ENCODE measurements around the gene SERPINA7. TPM values are rescaled to one million over a fixed set of nuclear protein-coding genes. Genes with fewer than 3 reads are reported as not detected.
A peak's percentile ranks its signal among the peaks of the same experiment; 100 is the strongest.

Gene SERPINA7
- total RNA-seq, 6 experiments from 2014 or later, result 56.3 to 203 (median 115) TPM

- Histone ChIP-seq H3K36me3 (peaks cover 0 to 11% (median 1%) of the 10 kb centered on the region in 4 donors), H3K4me3 (peak overlapping the region in 2 of 3 donors; percentile 10 to 52), H3K27ac (no peak overlapping the region), H3K27me3 (no peaks in the 10 kb centered on the region), H3K9me3 (no peaks in the 10 kb centered on the region), H3K4me1 (peaks cover 0 to 5% (median 0%) of the 10 kb centered on the region in 4 donors)
- ATAC-seq (no peak), DNase-seq (no peak)
- 46% methylated on average over 2 of the region's 2 CpGs for WGBS (ENCODE audit: insufficient coverage, low coverage, low lambda C conversion rate, missing lambda C conversion rate)
- TF ChIP-seq POLR2A (IDR thresholded peaks at IDR 0.05) (no peak), CTCF (IDR thresholded peaks at IDR 0.05) (peak; percentile 27 to 44 (median 42))
- intact Hi-C loops (cut with DNase I), result no loop called here
Measured at GRCh38 chrX:106035064-106035463, 3.5 kb downstream of the SERPINA7 start.

- ATAC-seq, result no peak
- no peak for DNase-seq
- TF ChIP-seq POLR2A (IDR thresholded peaks at IDR 0.05) (no peak), CTCF (IDR thresholded peaks at IDR 0.05) (no peak)
- no peaks in the 10 kb centered on the region for H3K9me3 ChIP-seq
- H3K4me3 ChIP-seq, result no peak overlapping the region
- no peak overlapping the region for H3K27ac ChIP-seq
- H3K27me3 ChIP-seq, result peaks cover 0 to 8% of the 10 kb centered on the region in 2 donors
- intact Hi-C loops (cut with DNase I), result no loop called here
- 68% methylated on average over 4 of the region's 4 CpGs for WGBS (ENCODE audit: insufficient coverage, low coverage, low lambda C conversion rate, missing lambda C conversion rate)
- no peaks in the 10 kb centered on the region for H3K4me1 ChIP-seq
- no peaks in the 10 kb centered on the region for H3K36me3 ChIP-seq
Measured at GRCh38 chrX:106023947-106024346, 14.6 kb downstream of the SERPINA7 start.

- Histone ChIP-seq H3K9me3 (no peaks in the 10 kb centered on the region), H3K27ac (no peak overlapping the region), H3K4me3 (no peak overlapping the region), H3K27me3 (peaks cover 0 to 8% of the 10 kb centered on the region in 2 donors), H3K4me1 (no peaks in the 10 kb centered on the region), H3K36me3 (no peaks in the 10 kb centered on the region)
- no peak for TF ChIP-seq CTCF (IDR thresholded peaks at IDR 0.05)
- no peak for TF ChIP-seq POLR2A (IDR thresholded peaks at IDR 0.05)
- ATAC-seq (peak in 3 of 4 donors; percentile 18 to 50 (median 36)), DNase-seq (no peak)
- intact Hi-C loops (cut with DNase I), result no loop called here
- WGBS (ENCODE audit: insufficient coverage, low coverage, low lambda C conversion rate, missing lambda C conversion rate), result 49% methylated on average over 2 of the region's 2 CpGs
Measured at GRCh38 chrX:106022238-106022637, 16.3 kb downstream of the SERPINA7 start.

GRCh38 chrX:106014119-106014775, 24.3 kb downstream of the SERPINA7 start:
- WGBS (ENCODE audit: insufficient coverage, low coverage, low lambda C conversion rate, missing lambda C conversion rate), result no CpG with 5 or more reads among the region's 1 CpG
- ATAC-seq, result no peak

GRCh38 chrX:106009145-106009544, 29.4 kb downstream of the SERPINA7 start:
- intact Hi-C loops (cut with DNase I), result no loop called here
- 39% methylated on average over 5 of the region's 5 CpGs for WGBS (ENCODE audit: insufficient coverage, low coverage, low lambda C conversion rate, missing lambda C conversion rate)
- Histone ChIP-seq H3K4me1 (peaks cover 0 to 8% (median 0%) of the 10 kb centered on the region in 4 donors), H3K4me3 (no peak overlapping the region), H3K27ac (peak overlapping the region in 2 of 3 donors; percentile 44 to 72), H3K36me3 (no peaks in the 10 kb centered on the region), H3K9me3 (no peaks in the 10 kb centered on the region), H3K27me3 (no peaks in the 10 kb centered on the region)
- TF ChIP-seq POLR2A (IDR thresholded peaks at IDR 0.05) (no peak), CTCF (IDR thresholded peaks at IDR 0.05) (no peak)
- ATAC-seq (peak; percentile 8 to 64 (median 24)), DNase-seq (no peak)

More at GRCh38 chrX:106014119-106014775, 24.3 kb downstream of the SERPINA7 start:
- intact Hi-C loops (cut with DNase I), result no loop called here
- Histone ChIP-seq H3K36me3 (no peaks in the 10 kb centered on the region), H3K4me3 (no peak overlapping the region), H3K27ac (no peak overlapping the region), H3K4me1 (no peaks in the 10 kb centered on the region), H3K9me3 (no peaks in the 10 kb centered on the region), H3K27me3 (no peaks in the 10 kb centered on the region)
- DNase-seq, result no peak
- TF ChIP-seq POLR2A (IDR thresholded peaks at IDR 0.05), result no peak

Data from right lobe of liver (tissue), 6 donors.